Neuronal stem cell (in vitro differentiated cells): ENCODE results near the gene PLIN3.
"Not testable (repeated sequence)": the region's sequence is repeated elsewhere in the genome, so short reads cannot be mapped to it uniquely, and the experiment has no call there.

ENCODE experiments used
- DNase-seq: peaks from one replicate; pipeline ENCODE4 v3.0.0-alpha.2; 2013; ENCODE audit warnings: low spot score
- H2AFZ ChIP-seq: one replicate; pipeline ENCODE4 v1.6.1; 2013; ENCODE audit warnings: mild to moderate bottlenecking, low read length, inconsistent platforms
- H2AK5ac ChIP-seq: 2 replicates; pipeline ENCODE4 v1.6.1; 2013; ENCODE audit warnings: low read depth, mild to moderate bottlenecking, inconsistent platforms, low read length, moderate library complexity, mixed read lengths
- H2BK120ac ChIP-seq: 2 replicates; pipeline ENCODE4 v1.6.1; 2013; ENCODE audit warnings: low read depth, mild to moderate bottlenecking, inconsistent platforms, low read length, moderate library complexity, mixed read lengths
- H2BK12ac ChIP-seq: one replicate; pipeline ENCODE4 v1.6.1; 2013; ENCODE audit warnings: low read length, inconsistent platforms
- H2BK15ac ChIP-seq: 2 replicates; pipeline ENCODE4 v1.6.1; 2013; ENCODE audit warnings: mild to moderate bottlenecking, low read length, inconsistent platforms, mixed read lengths
- H2BK5ac ChIP-seq: one replicate; pipeline ENCODE4 v1.6.1; 2013; ENCODE audit warnings: inconsistent platforms, mild to moderate bottlenecking, low read length, moderate library complexity
- H3K14ac ChIP-seq: one replicate; pipeline ENCODE4 v1.6.1; 2013; ENCODE audit warnings: low read length, inconsistent platforms
- H3K18ac ChIP-seq: 2 replicates; pipeline ENCODE4 v1.6.1; 2013; ENCODE audit warnings: low read length, inconsistent platforms
- H3K23ac ChIP-seq: 2 replicates; pipeline ENCODE4 v1.6.1; 2013; ENCODE audit warnings: low read depth, mild to moderate bottlenecking, mixed read lengths, low read length, inconsistent platforms; ENCODE audit not compliant: poor library complexity
- H3K27ac ChIP-seq: replicated peaks from 3 replicates; pipeline ENCODE4 v1.5.1; 2013; ENCODE audit warnings: low read length, inconsistent platforms
- H3K27me3 ChIP-seq, 3 experiments: 2 replicates each; pipeline ENCODE4 v1.6.1; 2013; ENCODE audit warnings: low read length in 3 of 3, mild to moderate bottlenecking in 2 of 3, inconsistent platforms in 1 of 3, low read depth in 1 of 3, mixed read lengths in 1 of 3, moderate library complexity in 1 of 3; ENCODE audit not compliant: control insufficient read depth in 3 of 3, insufficient read depth in 3 of 3
- H3K36me3 ChIP-seq, 2 donors: replicated peaks in 1 of 2; 2 replicates each; pipeline ENCODE4 v1.6.1; 2013; ENCODE audit warnings: low read length in 2 of 2; ENCODE audit not compliant: control insufficient read depth in 2 of 2, insufficient read depth in 2 of 2
- H3K4ac ChIP-seq: 2 replicates; pipeline ENCODE4 v1.6.1; 2013; ENCODE audit warnings: inconsistent platforms, mild to moderate bottlenecking, low read length, moderate library complexity
- H3K4me1 ChIP-seq, 2 donors: 1 replicate in 1 of 2; 2 replicates in 1 of 2; pipeline ENCODE4 v1.6.1; 2013; ENCODE audit warnings: low read length in 2 of 2, low read depth in 1 of 2; ENCODE audit not compliant: control insufficient read depth in 2 of 2, insufficient read depth in 1 of 2
- H3K4me2 ChIP-seq: one replicate; pipeline ENCODE4 v1.6.1; 2013; ENCODE audit warnings: mild to moderate bottlenecking, low read length, inconsistent platforms; ENCODE audit not compliant: insufficient read depth, poor library complexity, severe bottlenecking
- H3K4me3 ChIP-seq, 2 donors: 2 replicates each; pipeline ENCODE4 v1.5.1; 2013; ENCODE audit warnings: low read length in 2 of 2, mild to moderate bottlenecking in 2 of 2, inconsistent platforms in 1 of 2, moderate library complexity in 1 of 2
- H3K79me1 ChIP-seq: one replicate; pipeline ENCODE4 v1.6.1; 2013; ENCODE audit warnings: low read depth, mild to moderate bottlenecking, inconsistent platforms, low read length, moderate library complexity
- H3K9ac ChIP-seq: one replicate; pipeline ENCODE4 v1.6.1; 2013; ENCODE audit warnings: mild to moderate bottlenecking, low read depth, low read length, inconsistent platforms; ENCODE audit not compliant: poor library complexity
- H3K9me3 ChIP-seq, 2 donors: replicated peaks in 1 of 2; 2 replicates each; pipeline versions ENCODE3 to v1.6.1; 2013; ENCODE audit warnings: low read length in 2 of 2, mild to moderate bottlenecking in 2 of 2, inconsistent platforms in 1 of 2, low read depth in 1 of 2, mixed read lengths in 1 of 2, moderate library complexity in 1 of 2; ENCODE audit not compliant: control insufficient read depth in 2 of 2, insufficient read depth in 1 of 2
- H4K8ac ChIP-seq: one replicate; pipeline ENCODE4 v1.6.1; 2013; ENCODE audit warnings: low read depth, mild to moderate bottlenecking, inconsistent platforms, low read length, moderate library complexity
- H4K91ac ChIP-seq: one replicate; pipeline ENCODE4 v1.6.1; 2013; ENCODE audit warnings: low read length, low read depth, mild to moderate bottlenecking, inconsistent platforms; ENCODE audit not compliant: poor library complexity
- WGBS, 2 donors: extraction: QIAGEN DNeasy Blood & Tissue Kit; methylation state at CpG; one replicate each; pipeline ENCODE4 v1.1.7; 2013; ENCODE audit warnings: missing lambda C conversion rate in 2 of 2, mixed read lengths in 1 of 2; ENCODE audit not compliant: insufficient read length in 2 of 2, insufficient replicate concordance in 1 of 2; ENCODE audit errors: extremely low coverage in 2 of 2; 5-methylcytosine and 5-hydroxymethylcytosine counted together

PLIN3 gene

GRCh38 chr19:4902796-4903195, 35.3 kb upstream of the PLIN3 start, which contains the start of gene ARRDC5:
Gene ARRDC5 (minus strand): TSS chr19:4902896. CDS start chr19:4902825, 71 bp downstream.
- no peak within 1 kb of the TSS for H2BK15ac ChIP-seq
- no peaks in the 10 kb centered on the region for H3K9me3 ChIP-seq
- H3K36me3 ChIP-seq = no peaks in the 10 kb centered on the region
- H3K4me2 ChIP-seq = no peak within 1 kb of the TSS
- H2BK12ac ChIP-seq = no peak within 1 kb of the TSS
- no peak for DNase-seq
- no peak within 1 kb of the TSS for H3K27ac ChIP-seq
- no peak within 1 kb of the TSS for H2BK120ac ChIP-seq
- no peak within 1 kb of the TSS for H4K91ac ChIP-seq
- H3K4ac ChIP-seq = no peak within 1 kb of the TSS
- no peak within 1 kb of the TSS for H4K8ac ChIP-seq
- H2BK5ac ChIP-seq = no peak within 1 kb of the TSS
- no peaks in the 10 kb centered on the region for H3K79me1 ChIP-seq
- H3K18ac ChIP-seq = no peak within 1 kb of the TSS
- no peaks in the 10 kb centered on the region for H3K27me3 ChIP-seq
- H3K14ac ChIP-seq = no peak within 1 kb of the TSS
- no CpG with 5 or more reads among the region's 7 CpGs for WGBS, 2 donors
- H3K4me1 ChIP-seq = no peaks in the 10 kb centered on the region
- H3K9ac ChIP-seq = no peak within 1 kb of the TSS
- no peak within 1 kb of the TSS for H3K4me3 ChIP-seq
- no peak within 1 kb of the TSS for H2AFZ ChIP-seq
- H2AK5ac ChIP-seq = no peak within 1 kb of the TSS
- H3K23ac ChIP-seq = no peak within 1 kb of the TSS

- not testable (repeated sequence) for H2BK12ac ChIP-seq, H3K18ac ChIP-seq, H2BK15ac ChIP-seq, H3K9me3 ChIP-seq, H4K91ac ChIP-seq, H2AK5ac ChIP-seq, H3K4me1 ChIP-seq, H3K36me3 ChIP-seq, H2BK120ac ChIP-seq, H3K27me3 ChIP-seq, H3K4ac ChIP-seq, H3K79me1 ChIP-seq, H3K23ac ChIP-seq, H3K9ac ChIP-seq, H3K27ac ChIP-seq, H4K8ac ChIP-seq, H2BK5ac ChIP-seq, H2AFZ ChIP-seq, H3K4me3 ChIP-seq, DNase-seq, H3K4me2 ChIP-seq, H3K14ac ChIP-seq
- WGBS, 2 donors = no CpG with 5 or more reads among the region's 13 CpGs
Observed at GRCh38 chr19:4900879-4901278, 33.4 kb upstream of the PLIN3 start.

- no peaks in the 10 kb centered on the region for H3K4me1 ChIP-seq
- no peaks in the 10 kb centered on the region for H3K27me3 ChIP-seq
- H3K79me1 ChIP-seq = no peaks in the 10 kb centered on the region
- H3K14ac ChIP-seq = no peak overlapping the region
- H2AFZ ChIP-seq = no peak overlapping the region
- H3K23ac ChIP-seq = no peak overlapping the region
- H4K8ac ChIP-seq = no peak overlapping the region
- H3K27ac ChIP-seq = no peak overlapping the region
- no CpG with 5 or more reads among the region's 7 CpGs for WGBS, 2 donors
- DNase-seq = no peak
- H2BK12ac ChIP-seq = no peak overlapping the region
- no peak overlapping the region for H3K9ac ChIP-seq
- no peaks in the 10 kb centered on the region for H3K36me3 ChIP-seq
- H2BK15ac ChIP-seq = no peak overlapping the region
- H4K91ac ChIP-seq = no peak overlapping the region
- H3K9me3 ChIP-seq = no peaks in the 10 kb centered on the region
- H3K18ac ChIP-seq = no peak overlapping the region
- H2BK5ac ChIP-seq = no peak overlapping the region
- no peak overlapping the region for H2AK5ac ChIP-seq
- H3K4me3 ChIP-seq = no peak overlapping the region
- no peak overlapping the region for H3K4ac ChIP-seq
- no peak overlapping the region for H2BK120ac ChIP-seq
- H3K4me2 ChIP-seq = no peak overlapping the region
Observed at GRCh38 chr19:4897146-4897545, 29.7 kb upstream of the PLIN3 start.

- H3K18ac ChIP-seq = no peak overlapping the region
- no peak overlapping the region for H4K8ac ChIP-seq
- no peak overlapping the region for H3K4me2 ChIP-seq
- H3K14ac ChIP-seq = peak overlapping the region; percentile 21
- H3K9me3 ChIP-seq = no peaks in the 10 kb centered on the region
- peak overlapping the region; percentile 75 for H2AK5ac ChIP-seq
- H2AFZ ChIP-seq = no peak overlapping the region
- H2BK12ac ChIP-seq = no peak overlapping the region
- peaks cover 0 to 1% (median 0%) of the 10 kb centered on the region in 3 experiments for H3K27me3 ChIP-seq
- H2BK120ac ChIP-seq = no peak overlapping the region
- no peak overlapping the region for H3K9ac ChIP-seq
- H2BK15ac ChIP-seq = peak overlapping the region; percentile 67
- H3K27ac ChIP-seq = no peak overlapping the region
- H3K4ac ChIP-seq = no peak overlapping the region
- no peak overlapping the region for H3K4me3 ChIP-seq
- WGBS, 2 donors = no CpG with 5 or more reads among the region's 3 CpGs
- no peaks in the 10 kb centered on the region for H3K4me1 ChIP-seq
- H3K36me3 ChIP-seq = no peaks in the 10 kb centered on the region
- no peak for DNase-seq
- no peak overlapping the region for H4K91ac ChIP-seq
- H3K23ac ChIP-seq = no peak overlapping the region
- no peaks in the 10 kb centered on the region for H3K79me1 ChIP-seq
- no peak overlapping the region for H2BK5ac ChIP-seq
Observed at GRCh38 chr19:4896372-4896771, 28.9 kb upstream of the PLIN3 start.
